Measurements from ENCODE around the gene TCEAL5.
"Not testable (repeated sequence)": the region's sequence is repeated elsewhere in the genome, so short reads cannot be mapped to it uniquely, and the experiment has no call there.

The TCEAL5 gene

DNA sequence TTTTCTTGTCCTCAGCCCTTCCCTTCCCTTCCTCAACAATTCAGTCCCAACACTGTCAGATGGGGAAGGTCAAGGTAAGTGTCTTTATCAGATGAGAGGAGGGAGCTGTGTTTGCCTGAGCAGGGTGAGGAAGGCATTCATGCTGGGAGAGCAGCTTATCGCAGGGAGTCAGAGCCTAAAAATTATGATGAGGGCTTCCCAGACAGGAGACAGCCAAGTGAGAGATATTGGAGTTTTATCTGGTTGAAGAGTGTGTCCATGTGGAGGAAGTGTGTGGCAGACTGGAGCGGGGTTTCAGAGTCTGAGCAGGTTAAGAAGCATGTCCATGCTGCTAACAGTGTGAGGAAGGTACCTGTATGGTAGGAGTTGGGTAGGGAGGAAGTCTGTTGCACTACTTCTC is 43.3 kb downstream of the TCEAL5 start:
- DNase-seq, result no peak

DNA sequence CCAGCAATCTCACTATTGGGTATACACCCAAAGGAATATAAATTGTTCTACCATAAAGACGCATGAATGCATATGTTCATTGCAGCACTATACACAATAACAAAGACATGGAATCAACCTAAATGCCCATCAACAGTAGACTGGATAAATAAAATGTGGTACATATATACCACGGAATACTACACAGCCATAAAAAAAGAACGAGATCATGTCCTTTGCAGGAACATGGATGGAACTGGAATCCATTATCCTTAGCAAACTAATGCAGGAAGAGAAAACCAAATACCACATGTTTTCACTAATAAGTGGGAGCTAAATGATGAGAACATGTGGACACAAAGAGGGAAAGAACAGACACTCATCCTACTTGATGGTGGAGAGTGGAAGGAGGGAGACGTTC is 50.6 kb downstream of the TCEAL5 start:
- not testable (repeated sequence) for DNase-seq
